GM12878 (cell line): Measurements from ENCODE around the gene DNAJC5. TPM values are rescaled to one million over a fixed set of nuclear protein-coding genes. Genes with fewer than 3 reads are reported as not detected.

Experiments
- ATAC-seq: fragments of 200-7000 bp; cut with Tn5 transposase; 3 replicates; pipeline ENCODE4 v1.9.1; 2020; ENCODE audit warnings: mild to moderate bottlenecking, moderate library complexity
- BruUV-seq: library from RNA; stranded (reverse); fragments of 400-500 nt; replicated peaks from 2 replicates; lab custom pipeline; 2021; lab: Mats Ljungman, UMichigan
- CTCF ChIA-PET: fragments of 300-600 bp; sonication (Branson Sonifier 250); formaldehyde crosslinking; extraction: SDS; loops from one replicate; lab custom pipeline; 2021; ENCODE audit warnings: inconsistent platforms; lab: Yijun Ruan, JAX
- POLR2A ChIA-PET: fragments of 350-600 bp; formaldehyde crosslinking; extraction: SDS; loops from one replicate; lab custom pipeline; 2021; ENCODE audit warnings: inconsistent platforms; lab: Charles Lee
- RAD21 ChIA-PET: fragments of 300-600 bp; sonication (Branson Sonifier 250); formaldehyde crosslinking; loops from one replicate; lab custom pipeline; 2023; ENCODE audit warnings: antibody characterized with exemption; ENCODE audit not compliant: unreplicated experiment; lab: Charles Lee
- SMC1A ChIA-PET: fragments of 300-600 bp; sonication (Branson Sonifier 250); formaldehyde crosslinking; loops from one replicate; lab custom pipeline; 2023; ENCODE audit not compliant: unreplicated experiment, uncharacterized antibody; lab: Charles Lee
- DNase-seq: peaks from one replicate; pipeline ENCODE4 v3.0.0-alpha.2; 2011; ENCODE audit warnings: low read depth, low spot score
- FAIRE-seq: peaks from 3 replicates; lab custom pipeline; 2011; peaks lifted over from hg19 to GRCh38; lab: Jason Lieb, UNC
- H2AFZ ChIP-seq: 2 replicates; pipeline ENCODE4 v1.6.0; 2011; ENCODE audit warnings: low read depth, low read length, control low read depth; ENCODE audit not compliant: control insufficient read depth
- H3K27ac ChIP-seq: 2 replicates; pipeline ENCODE4 v1.5.1; 2011; ENCODE audit warnings: control low read depth; ENCODE audit not compliant: control insufficient read depth, insufficient read depth
- H3K27me3 ChIP-seq, 2 experiments: replicated peaks in 1 of 2; 2 replicates each; pipeline versions ENCODE4 v1.6.0 to v1.6.1; 2011; ENCODE audit warnings: low read length in 1 of 2; ENCODE audit not compliant: control insufficient read depth in 2 of 2, insufficient read depth in 2 of 2
- H3K36me3 ChIP-seq, 2 experiments: 2 replicates each; pipeline ENCODE4 v1.5.1; 2011; ENCODE audit warnings: low read length in 1 of 2; ENCODE audit not compliant: control insufficient read depth in 2 of 2, insufficient read depth in 2 of 2
- H3K4me1 ChIP-seq: 2 replicates; pipeline ENCODE4 v1.6.1; 2011; ENCODE audit warnings: mild to moderate bottlenecking, low read length, moderate library complexity, mixed read lengths; ENCODE audit not compliant: control insufficient read depth, insufficient read depth
- H3K4me2 ChIP-seq: 2 replicates; pipeline ENCODE4 v1.6.0; 2011; ENCODE audit warnings: control low read depth; ENCODE audit not compliant: control insufficient read depth, insufficient read depth
- H3K4me3 ChIP-seq: fragments of 200-600 bp; sonication (generic); 2 replicates; pipeline ENCODE4 v1.5.1; 2016
- H3K79me2 ChIP-seq: 2 replicates; pipeline ENCODE4 v1.6.0; 2011; ENCODE audit warnings: low read length; ENCODE audit not compliant: control insufficient read depth, insufficient read depth
- H3K9ac ChIP-seq: 2 replicates; pipeline ENCODE4 v1.8.0; 2011; ENCODE audit warnings: low read length, control low read depth, mixed read lengths; ENCODE audit not compliant: control insufficient read depth, insufficient read depth
- H3K9me3 ChIP-seq: replicated peaks from 3 replicates; pipeline ENCODE4 v1.5.1; 2011; ENCODE audit warnings: mild to moderate bottlenecking, low read length; ENCODE audit not compliant: control insufficient read depth, insufficient read depth
- H4K20me1 ChIP-seq: 2 replicates; pipeline ENCODE4 v1.6.0; 2011; ENCODE audit not compliant: control insufficient read depth, insufficient read depth
- CBX5 ChIP-seq: sonication (generic); IDR thresholded peaks from 2 replicates; pipeline ENCODE4 v1.6.1; 2016; ENCODE audit warnings: low read depth, moderate library complexity, mild to moderate bottlenecking, inconsistent platforms
- CHD1 ChIP-seq: IDR thresholded peaks from 2 replicates; pipeline ENCODE4 v1.6.1; 2012; ENCODE audit warnings: low read depth, low read length, improper control_type of control experiment
- E2F4 ChIP-seq: IDR thresholded peaks from 2 replicates; pipeline ENCODE4 v1.6.1; 2012; ENCODE audit warnings: low read depth, low read length, improper control_type of control experiment
- GATAD2B ChIP-seq: fragments of 450-650 bp; conservative IDR thresholded peaks from 2 replicates; pipeline ENCODE4 v1.6.1; 2017; ENCODE audit warnings: low read depth, mild to moderate bottlenecking, moderate library complexity
- JUND ChIP-seq: IDR thresholded peaks from 2 replicates; pipeline ENCODE4 v1.6.1; 2012; ENCODE audit warnings: low read depth, mild to moderate bottlenecking, low read length, improper control_type of control experiment, moderate library complexity
- KLF5 ChIP-seq: fragments of 450-650 bp; IDR thresholded peaks from 2 replicates; pipeline ENCODE4 v1.6.1; 2014; ENCODE audit warnings: mild to moderate bottlenecking; ENCODE audit not compliant: partially characterized antibody
- NR2C2 ChIP-seq: IDR thresholded peaks from 2 replicates; pipeline ENCODE4 v1.6.1; 2011; ENCODE audit warnings: borderline replicate concordance, low read depth; ENCODE audit not compliant: control insufficient read depth, insufficient read length
- RAD21 ChIP-seq: IDR thresholded peaks from 2 replicates; pipeline ENCODE4 v1.6.1; 2011; ENCODE audit warnings: mild to moderate bottlenecking, low read depth, low read length, moderate library complexity; ENCODE audit not compliant: insufficient read depth
- RBBP5 ChIP-seq: fragments of 200-600 bp; sonication (generic); conservative IDR thresholded peaks from 2 replicates; pipeline ENCODE4 v1.6.1; 2016
- SIN3A ChIP-seq: IDR thresholded peaks from 2 replicates; pipeline ENCODE4 v1.6.1; 2012; ENCODE audit warnings: low read depth, low read length, improper control_type of control experiment
- SKIL ChIP-seq: fragments of 450-650 bp; IDR thresholded peaks from 2 replicates; pipeline ENCODE4 v1.6.1; 2017; ENCODE audit warnings: mild to moderate bottlenecking, low read depth, inconsistent platforms; ENCODE audit not compliant: poor library complexity, severe bottlenecking
- SREBF1 ChIP-seq: IDR thresholded peaks from 2 replicates; pipeline ENCODE4 v1.6.1; 2012; ENCODE audit warnings: mild to moderate bottlenecking, low read length
- TCF3 ChIP-seq: IDR thresholded peaks from 2 replicates; pipeline ENCODE4 v1.6.1; 2012; ENCODE audit warnings: low read depth, mild to moderate bottlenecking, low read length, borderline replicate concordance; ENCODE audit not compliant: insufficient read depth
- ZNF274 ChIP-seq: IDR thresholded peaks from one replicate; pipeline ENCODE4 v1.8.0; 2011; ENCODE audit not compliant: insufficient read length, insufficient read depth
- WGBS: methylation state at CpG from one replicate; pipeline ENCODE4 v1.1.6; 2016; ENCODE audit warnings: low lambda C conversion rate; ENCODE audit not compliant: insufficient replicate concordance, insufficient coverage; ENCODE audit errors: missing lambda C conversion rate; 5-methylcytosine and 5-hydroxymethylcytosine counted together
- in situ Hi-C: fragments of 300-500 bp; cut with MboI; formaldehyde crosslinking; loops from 9 replicates; pipeline ENCODE4 v1.14.3; 2018; ENCODE audit warnings: mixed read lengths
- intact Hi-C: fragments of 100-400 bp; cut with micrococcal nuclease; formaldehyde crosslinking; loops from one replicate; pipeline ENCODE4 v1.14.2; 2022; ENCODE audit not compliant: unreplicated experiment
- polyA plus RNA-seq, 11 experiments: library from polyadenylated mRNA; depleted of rRNA in 4 of 11; unstranded in 6 of 11; stranded (reverse) in 5 of 11; fragments of >200 nt; fragmentation: Nextera tagmentation in 4 of 11; fragmentation: Illumina TruSeq in 1 of 11; extraction: Ambion mirVana in 4 of 11; extraction: Trizol in 1 of 11; gene quantifications; 1 replicate in 1 of 11; 2 replicates in 10 of 11; pipeline versions ENCODE4 v1.2.1 to v1.2.3, GENCODE V29; 2011 to 2016; ENCODE audit warnings: inconsistent platforms in 2 of 11, missing spikeins in 2 of 11, low read depth in 1 of 11
- total RNA-seq, 4 experiments: library from RNA; depleted of rRNA in 3 of 4; stranded (reverse); fragments of >200 nt in 3 of 4; fragmentation: Illumina TruSeq in 1 of 4; extraction: Trizol in 1 of 4; gene quantifications; 2 replicates each; pipeline versions ENCODE4 v1.2.1 to v1.2.3, GENCODE V29; 2013 to 2021
- TF ChIP-seq, protein P1 (sequence below): fragments of 450-650 bp; IDR thresholded peaks from 2 replicates; pipeline ENCODE4 v1.6.1; 2017; ENCODE audit warnings: mild to moderate bottlenecking

The DNAJC5 gene
- total and polyA plus RNA-seq, 10 of the 15 experiments (the other 5 are each of a cell fraction or from before 2014, with no cell fraction given): 0.69 to 36.8 (median 17.0) TPM

DNA sequence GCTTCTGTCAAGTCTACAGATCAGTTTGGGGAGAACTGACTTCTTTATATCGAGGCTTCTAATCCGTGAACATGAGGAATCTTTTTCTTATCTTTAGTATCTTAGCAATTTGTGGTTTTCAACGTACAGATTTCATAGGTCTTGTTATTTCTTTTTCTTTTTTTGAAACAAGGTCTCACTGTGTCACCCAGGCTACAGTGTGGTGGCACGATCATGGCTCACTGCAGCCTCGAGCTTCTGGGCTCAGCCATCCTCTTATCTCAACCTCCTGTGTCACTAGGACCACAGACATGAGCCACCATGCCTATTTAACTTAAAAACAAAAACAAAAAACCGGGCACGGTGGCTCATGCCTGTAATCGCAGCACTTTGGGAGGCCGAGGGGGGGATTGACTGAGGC lies 29.3 kb downstream of the DNAJC5 start (continued):
- TF ChIP-seq RAD21 (no peak), E2F4 (no peak), JUND (no peak)
- TF ChIP-seq, all 136 proteins: peak for 0

- in situ Hi-C loops: no loop called here
- TF ChIP-seq, protein P1, sequence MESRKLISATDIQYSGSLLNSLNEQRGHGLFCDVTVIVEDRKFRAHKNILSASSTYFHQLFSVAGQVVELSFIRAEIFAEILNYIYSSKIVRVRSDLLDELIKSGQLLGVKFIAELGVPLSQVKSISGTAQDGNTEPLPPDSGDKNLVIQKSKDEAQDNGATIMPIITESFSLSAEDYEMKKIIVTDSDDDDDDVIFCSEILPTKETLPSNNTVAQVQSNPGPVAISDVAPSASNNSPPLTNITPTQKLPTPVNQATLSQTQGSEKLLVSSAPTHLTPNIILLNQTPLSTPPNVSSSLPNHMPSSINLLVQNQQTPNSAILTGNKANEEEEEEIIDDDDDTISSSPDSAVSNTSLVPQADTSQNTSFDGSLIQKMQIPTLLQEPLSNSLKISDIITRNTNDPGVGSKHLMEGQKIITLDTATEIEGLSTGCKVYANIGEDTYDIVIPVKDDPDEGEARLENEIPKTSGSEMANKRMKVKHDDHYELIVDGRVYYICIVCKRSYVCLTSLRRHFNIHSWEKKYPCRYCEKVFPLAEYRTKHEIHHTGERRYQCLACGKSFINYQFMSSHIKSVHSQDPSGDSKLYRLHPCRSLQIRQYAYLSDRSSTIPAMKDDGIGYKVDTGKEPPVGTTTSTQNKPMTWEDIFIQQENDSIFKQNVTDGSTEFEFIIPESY: no peak
- TF ChIP-seq ZNF274 (no peak), SIN3A (no peak), SREBF1 (no peak), SKIL (no peak), CBX5 (no peak), KLF5 (no peak), GATAD2B (no peak), RBBP5 (no peak), TCF3 (no peak), CHD1 (no peak), NR2C2 (no peak), JUND (no peak)
Measured at GRCh38 chr20:63926298-63926697, 31.4 kb downstream of the DNAJC5 start.

More at GRCh38 chr20:63926298-63926697, 31.4 kb downstream of the DNAJC5 start:
- Histone ChIP-seq H3K36me3 (peaks cover 14 to 17% of the 10 kb centered on the region in 2 experiments), H3K4me3 (no peak overlapping the region), H3K9ac (no peak overlapping the region), H3K4me2 (no peak overlapping the region), H3K9me3 (no peaks in the 10 kb centered on the region), H3K79me2 (no peaks in the 10 kb centered on the region), H3K27me3 (no peaks in the 10 kb centered on the region), H3K4me1 (no peaks in the 10 kb centered on the region), H4K20me1 (no peaks in the 10 kb centered on the region), H3K27ac (no peak overlapping the region), H2AFZ (no peak overlapping the region)
- ChIA-PET RAD21 (interaction anchor here (0.6 kb wide), 1 partner anchor 388 kb away, joined by 4 read pairs; no protein-coding TSS in a partner anchor), POLR2A (no interaction called here), SMC1A (no interaction called here), CTCF (interaction anchor here (1.0 kb wide), 1 partner anchor 131 kb away, joined by 3 read pairs; no protein-coding TSS in a partner anchor)
- FAIRE-seq (no peak), ATAC-seq (no peak), DNase-seq (no peak)
- BruUV-seq: no TSS peak
- WGBS: over 99% methylated on average over 8 of the region's 8 CpGs
- intact Hi-C loops: no loop called here
